ENCODE data around the gene KIF12.

- TF ChIP-seq CTCF (IDR thresholded peaks at IDR 0.05; ENCODE audit: low read length), result no peak
- TF ChIP-seq EZH2 (IDR thresholded peaks at IDR 0.05; ENCODE audit: borderline replicate concordance, low read length), result no peak
Observed at GRCh38 chr9:114112778-114113584, 13.9 kb upstream of the KIF12 start.
